K562 (cell line): ENCODE measurements around the gene RINL. TPM values are rescaled to one million over a fixed set of nuclear protein-coding genes. Genes with fewer than 3 reads are reported as not detected.

Experiments used
- ATAC-seq: fragments of 200-7000 bp; cut with Tn5 transposase; 3 replicates; pipeline ENCODE4 v1.9.1; 2020; ENCODE audit warnings: moderate library complexity
- BruUV-seq: library from RNA; stranded (reverse); fragments of 400-500 nt; replicated peaks from 2 replicates; lab custom pipeline; 2021; lab: Mats Ljungman, UMichigan
- CTCF ChIA-PET: fragments of 300-600 bp; formaldehyde crosslinking; extraction: SDS; loops from one replicate; lab custom pipeline; 2021; ENCODE audit warnings: low intra/inter-chr PET ratio; lab: Yijun Ruan, JAX
- POLR2A ChIA-PET: fragments of 300-600, 350-650 bp; sonication (Branson Sonifier 250); formaldehyde crosslinking; extraction: SDS; loops from one replicate; lab custom pipeline; 2021; ENCODE audit warnings: antibody characterized with exemption, inconsistent platforms; lab: Yijun Ruan, JAX
- DNase-seq, 4 experiments: peaks; one replicate each; pipeline versions ENCODE4 v3.0.0 to v3.0.0-alpha.2; 2011 to 2018; ENCODE audit warnings: low spot score in 3 of 4, mixed read lengths in 3 of 4; ENCODE audit errors: extremely low read depth in 1 of 4
- FAIRE-seq: peaks from 2 replicates; lab custom pipeline; 2011; peaks lifted over from hg19 to GRCh38; lab: Jason Lieb, UNC
- H2AFZ ChIP-seq: 2 replicates; pipeline ENCODE4 v1.6.0; 2011; ENCODE audit warnings: low read depth, low read length, control low read depth, inconsistent platforms
- H3K27ac ChIP-seq: fragments of 200-600 bp; 3 replicates; pipeline ENCODE4 v1.8.0; 2011; ENCODE audit warnings: low read depth, mild to moderate bottlenecking, control low read depth, inconsistent platforms, low read length, moderate library complexity, mixed read lengths; ENCODE audit errors: extremely low read depth
- H3K27me3 ChIP-seq, 2 experiments: fragments of 300-600 bp in 1 of 2; 2 replicates in 1 of 2; 3 replicates in 1 of 2; pipeline versions ENCODE4 v1.6.0 to v1.8.0; 2011; ENCODE audit warnings: inconsistent platforms in 2 of 2, low read length in 2 of 2, mild to moderate bottlenecking in 1 of 2, mixed read lengths in 1 of 2, moderate library complexity in 1 of 2; ENCODE audit not compliant: control insufficient read depth in 2 of 2, insufficient read depth in 2 of 2
- H3K36me3 ChIP-seq: fragments of 300-600 bp; 3 replicates; pipeline ENCODE4 v1.8.0; 2011; ENCODE audit warnings: mild to moderate bottlenecking, low read length, inconsistent platforms; ENCODE audit not compliant: control insufficient read depth, insufficient read depth
- H3K4me1 ChIP-seq, 2 experiments: fragments of 200-600 bp in 1 of 2; replicated peaks in 1 of 2; 2 replicates in 1 of 2; 3 replicates in 1 of 2; pipeline versions ENCODE4 v1.5.1 to v1.8.0; 2011; ENCODE audit warnings: inconsistent platforms in 2 of 2, low read length in 2 of 2, mild to moderate bottlenecking in 1 of 2, mixed read lengths in 1 of 2, moderate library complexity in 1 of 2; ENCODE audit not compliant: control insufficient read depth in 2 of 2, insufficient read depth in 2 of 2
- H3K4me2 ChIP-seq: 2 replicates; pipeline ENCODE4 v1.6.1; 2011; ENCODE audit warnings: low read length, control low read depth, inconsistent platforms, mixed read lengths; ENCODE audit not compliant: insufficient read depth
- H3K4me3 ChIP-seq: fragments of 200-600 bp; sonication (generic), shearing (Covaris generic); 2 replicates; pipeline ENCODE4 v1.5.1; 2016; ENCODE audit warnings: control low read depth, inconsistent platforms
- H3K79me2 ChIP-seq: fragments of 200-600 bp; 3 replicates; pipeline ENCODE4 v1.8.0; 2011; ENCODE audit warnings: low read length, inconsistent platforms; ENCODE audit not compliant: control insufficient read depth, insufficient read depth
- H3K9ac ChIP-seq, 2 experiments: 2 replicates each; pipeline versions ENCODE4 v1.6.0 to v1.6.1; 2011; ENCODE audit warnings: low read depth in 2 of 2, low read length in 2 of 2, control low read depth in 1 of 2, inconsistent platforms in 1 of 2, mild to moderate bottlenecking in 1 of 2, mixed read lengths in 1 of 2; ENCODE audit not compliant: insufficient read depth in 1 of 2
- H3K9me1 ChIP-seq: one replicate; pipeline ENCODE4 v1.6.0; 2011; ENCODE audit warnings: inconsistent platforms, mild to moderate bottlenecking, low read length, moderate library complexity; ENCODE audit not compliant: control insufficient read depth, insufficient read depth
- H3K9me3 ChIP-seq: replicated peaks from 2 replicates; pipeline ENCODE4 v1.5.1; 2011; ENCODE audit warnings: low read depth, low read length, inconsistent platforms; ENCODE audit not compliant: control insufficient read depth, insufficient read depth
- H4K20me1 ChIP-seq: replicated peaks from 2 replicates; pipeline ENCODE4 v1.6.1; 2011; ENCODE audit warnings: low read length, inconsistent platforms, mixed read lengths; ENCODE audit not compliant: control insufficient read depth, insufficient read depth
- ATF4 ChIP-seq: fragments of 450-650 bp; formaldehyde crosslinking; IDR thresholded peaks from 2 replicates; pipeline ENCODE4 v1.4.0; 2022; ENCODE audit warnings: mild to moderate bottlenecking, moderate library complexity
- BRD4 ChIP-seq: fragments of 200-600 bp; sonication (generic); IDR thresholded peaks from 2 replicates; pipeline ENCODE4 v1.6.1; 2017; ENCODE audit warnings: inconsistent platforms
- CTBP1 ChIP-seq: fragments of 450-650 bp; IDR thresholded peaks from 2 replicates; pipeline ENCODE4 v1.6.1; 2016; ENCODE audit warnings: borderline replicate concordance
- ELF1 ChIP-seq: fragments of 200-800 bp; sonication (Bioruptor generic); IDR thresholded peaks from 2 replicates; pipeline ENCODE4 v1.6.1; 2016; ENCODE audit warnings: missing genetic modification characterization, missing compliant biosample characterization
- HDAC2 ChIP-seq: fragments of 450-650 bp; IDR thresholded peaks from 2 replicates; pipeline ENCODE4 v1.6.1; 2016; ENCODE audit warnings: mild to moderate bottlenecking
- KLF13 ChIP-seq: fragments of 450-650 bp; IDR thresholded peaks from 2 replicates; pipeline ENCODE4 v1.6.1; 2016; ENCODE audit warnings: missing genetic modification characterization, low read depth, mild to moderate bottlenecking, missing compliant biosample characterization, moderate library complexity, borderline replicate concordance
- LARP7 ChIP-seq: fragments of 450-650 bp; IDR thresholded peaks from 2 replicates; pipeline ENCODE4 v1.6.1; 2016
- MEF2A ChIP-seq: IDR thresholded peaks from 2 replicates; pipeline ENCODE4 v1.6.1; 2011; ENCODE audit warnings: low read depth, mild to moderate bottlenecking, low read length, moderate library complexity; ENCODE audit not compliant: control insufficient read depth
- NEUROD1 ChIP-seq: fragments of 150-350 bp; IDR thresholded peaks from 2 replicates; pipeline ENCODE4 v1.6.1; 2014; ENCODE audit warnings: borderline replicate concordance, low read length, low read depth; ENCODE audit not compliant: partially characterized antibody
- POLR2G ChIP-seq: fragments of 200-400 bp; formaldehyde crosslinking; IDR thresholded peaks from 2 replicates; pipeline ENCODE4 v1.6.1; 2017; ENCODE audit warnings: low read depth, mild to moderate bottlenecking, antibody characterized with exemption, low read length, moderate library complexity
- PTTG1 ChIP-seq: fragments of 450-650 bp; IDR thresholded peaks from 2 replicates; pipeline ENCODE4 v1.6.1; 2016; ENCODE audit warnings: low read depth, mild to moderate bottlenecking, missing genetic modification characterization, missing compliant biosample characterization
- RBFOX2 ChIP-seq: fragments of 200-400 bp; formaldehyde crosslinking; IDR thresholded peaks from 2 replicates; pipeline ENCODE4 v1.6.1; 2017; ENCODE audit warnings: low read depth, mild to moderate bottlenecking, low read length, moderate library complexity
- ZBTB33 ChIP-seq: sonication (generic); formaldehyde crosslinking; IDR thresholded peaks from 2 replicates; pipeline ENCODE4 v1.8.1; 2023; ENCODE audit warnings: mild to moderate bottlenecking, missing genetic modification reagents
- ZFP91 ChIP-seq: sonication (generic); formaldehyde crosslinking; IDR thresholded peaks from 2 replicates; pipeline ENCODE4 v1.8.0; 2022; ENCODE audit warnings: mild to moderate bottlenecking, missing genetic modification reagents
- ZFX ChIP-seq: sonication (generic); formaldehyde crosslinking; IDR thresholded peaks from 2 replicates; pipeline ENCODE4 v1.8.0; 2022; ENCODE audit warnings: mild to moderate bottlenecking, missing genetic modification reagents, moderate library complexity
- ZNF274 ChIP-seq: IDR thresholded peaks from 2 replicates; pipeline ENCODE4 v1.6.1; 2011; ENCODE audit warnings: low read depth, mild to moderate bottlenecking, low read length, moderate library complexity, borderline replicate concordance
- ZNF347 ChIP-seq: fragments of 450-650 bp; formaldehyde crosslinking; IDR thresholded peaks from 2 replicates; pipeline ENCODE4 v1.4.0; 2020; ENCODE audit warnings: low read depth, mild to moderate bottlenecking, moderate library complexity
- WGBS: fragments of 100-300 bp; shearing (Covaris generic); methylation state at CpG from one replicate; pipeline ENCODE4 v1.1.6; 2016; ENCODE audit warnings: low coverage, mixed read lengths; ENCODE audit not compliant: insufficient coverage; ENCODE audit errors: missing lambda C conversion rate; 5-methylcytosine and 5-hydroxymethylcytosine counted together
- in situ Hi-C: fragments of 300-500 bp; cut with MboI; formaldehyde crosslinking; loops from 4 replicates; pipeline ENCODE4 v1.15.0; 2018; ENCODE audit warnings: inconsistent platforms, mixed read lengths
- intact Hi-C: fragments of 100-400 bp; cut with micrococcal nuclease; formaldehyde crosslinking; loops from 2 replicates; pipeline ENCODE4 v1.14.2; 2022
- polyA plus RNA-seq, 8 experiments: library from polyadenylated mRNA; depleted of rRNA in 4 of 8; stranded (reverse) in 5 of 8; unstranded in 3 of 8; fragments of >200 nt; fragmentation: Nextera tagmentation in 2 of 8; fragmentation: Illumina TruSeq in 1 of 8; extraction: Ambion mirVana in 2 of 8; extraction: Trizol in 1 of 8; gene quantifications; 2 replicates each; pipeline versions ENCODE4 v1.2.1 to v1.2.3, GENCODE V29; 2011 to 2014; ENCODE audit warnings: inconsistent platforms in 1 of 8, missing spikeins in 1 of 8
- total RNA-seq, 7 experiments: library from RNA; depleted of rRNA in 6 of 7; stranded (reverse); fragments of >200 nt in 6 of 7; fragmentation: Illumina TruSeq in 2 of 7; extraction: Trizol in 2 of 7; gene quantifications; 2 replicates each; pipeline versions ENCODE4 v1.2.1 to v1.2.3, GENCODE V29; 2011 to 2021; ENCODE audit warnings: low replicate concordance in 1 of 7

Gene RINL
- total and polyA plus RNA-seq, 9 of the 15 experiments (the other 6 are each of a cell fraction or from before 2014, with no cell fraction given): 0.82 to 10.9 (median 4.9) TPM

GRCh38 chr19:38841180-38841766 is 36.8 kb downstream of the RINL start (continued):
- TF ChIP-seq ZNF274 (no peak), ZNF347 (CRISPR knock-in tag) (no peak), ZBTB33 (CRISPR knock-in tag) (peak; percentile 57; the same call in 1 of the 2 replicates), ZFP91 (CRISPR knock-in tag) (no peak), BRD4 (no peak)
- TF ChIP-seq, all 486 proteins: peak for 5

GRCh38 chr19:38840583-38840968 is 37.5 kb downstream of the RINL start:
- H3K4me3 ChIP-seq: no peak overlapping the region
- H3K9ac ChIP-seq: peak overlapping the region in 1 of 2 experiments; percentile 66; a peak in 1 of 4 replicates
- peaks cover 99% of the 10 kb centered on the region for H3K36me3 ChIP-seq
- H3K4me1 ChIP-seq: peaks cover 0 to 14% of the 10 kb centered on the region in 2 experiments; a peak in 4 of 5 replicates
- H3K9me1 ChIP-seq: no peaks in the 10 kb centered on the region
- no peak for TF ChIP-seq HDAC2
- no peak for TF ChIP-seq CTBP1
- TF ChIP-seq KLF13 (tag): no peak
- TF ChIP-seq NEUROD1: no peak
- no peak for TF ChIP-seq ATF4
- no peak for TF ChIP-seq MEF2A
- no peak for TF ChIP-seq ELF1 (tag)
- peak; percentile 59; the same call in 1 of the 2 replicates for TF ChIP-seq POLR2G
- TF ChIP-seq LARP7: no peak
- peak; percentile 31; the same call in 1 of the 2 replicates for TF ChIP-seq ZFX (CRISPR knock-in tag)
- TF ChIP-seq PTTG1 (tag): no peak
- peak; percentile 70 for TF ChIP-seq RBFOX2
- DNase-seq: peak in 2 of 4 experiments; percentile 2 to 9
- H3K9me3 ChIP-seq: no peaks in the 10 kb centered on the region
- no TSS peak for BruUV-seq
- no peak overlapping the region for H3K27ac ChIP-seq
- POLR2A ChIA-PET: interaction anchor here (0.7 to 4.7 kb wide), 6 partner anchors 8 to 108 kb away, joined by 3 to 58 read pairs (median 4); partner anchors contain the start of genes ECH1 and HNRNPL
- in situ Hi-C loops: no loop called here
- peaks cover 46% of the 10 kb centered on the region for H3K79me2 ChIP-seq
- intact Hi-C loops: no loop called here
- H3K27me3 ChIP-seq: no peaks in the 10 kb centered on the region
- no peak overlapping the region for H3K4me2 ChIP-seq
- H2AFZ ChIP-seq: no peak overlapping the region
- ATAC-seq: no peak
- no peak for FAIRE-seq
- CTCF ChIA-PET: no interaction called here
- WGBS: 97% methylated on average over 5 of the region's 5 CpGs
- H4K20me1 ChIP-seq: peaks cover 30% of the 10 kb centered on the region
